ENCODE data around the gene DCDC2C.
"Not testable (repeated sequence)": the region's sequence is repeated elsewhere in the genome, so short reads cannot be mapped to it uniquely, and the experiment has no call there.

GRCh38 chr2:3660640-3661039, 42.7 kb upstream of the DCDC2C start:
- not testable (repeated sequence) for TF ChIP-seq CTCF (IDR thresholded peaks at IDR 0.05; ENCODE audit: poor library complexity); EZH2 (IDR thresholded peaks at IDR 0.05; ENCODE audit: borderline replicate concordance); EZH2phosphoT487 (IDR thresholded peaks at IDR 0.05; ENCODE audit: low read depth, severe bottlenecking, unreplicated experiment)
